ENCODE results near the gene LBH. TPM values are rescaled to one million over a fixed set of nuclear protein-coding genes. Genes with fewer than 3 reads are reported as not detected.

Gene LBH
- total and polyA plus RNA-seq, 2 experiments from 2014 or later = 54.1 to 75.9 TPM

DNA sequence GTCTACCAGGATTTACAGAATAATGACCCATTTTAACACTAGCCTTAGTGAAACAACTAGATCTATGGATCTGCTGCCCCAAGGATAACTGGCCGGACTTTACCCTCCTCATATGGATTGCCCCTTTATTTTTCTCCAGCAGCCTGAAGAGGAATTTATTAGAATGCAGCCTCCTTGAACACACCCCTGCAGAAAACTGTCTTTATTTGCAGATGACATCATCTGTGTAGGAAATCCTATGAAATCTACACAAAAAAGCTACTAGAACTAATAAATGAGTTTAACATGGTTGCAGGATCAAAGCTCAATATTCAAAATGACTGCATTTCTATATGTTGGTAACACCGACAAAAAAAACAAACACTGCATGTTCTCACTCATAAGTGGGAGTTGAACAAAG is 29.6 kb downstream of the LBH start:
- Histone ChIP-seq H3K4me2 (no peak overlapping the region), H3K36me3 (replicated peaks; ENCODE audit: insufficient read depth, low read depth) (no peaks in the 10 kb centered on the region), H3K4me1 (ENCODE audit: insufficient read depth) (peaks cover 4% of the 10 kb centered on the region), H3K4me3 (no peak overlapping the region), H4K20me1 (ENCODE audit: insufficient read depth, poor library complexity, severe bottlenecking) (no peaks in the 10 kb centered on the region), H3K9me2 (replicated peaks; ENCODE audit: insufficient read depth) (no peaks in the 10 kb centered on the region), H2AFZ (no peak overlapping the region), H3K79me2 (peaks cover 5% of the 10 kb centered on the region), H3K9me3 (ENCODE audit: low read depth) (no peaks in the 10 kb centered on the region), H3K27ac (no peak overlapping the region), H3K27me3 (no peaks in the 10 kb centered on the region)
- DNase-seq (ENCODE audit: low spot score) = no peak
- TF ChIP-seq, protein P1, sequence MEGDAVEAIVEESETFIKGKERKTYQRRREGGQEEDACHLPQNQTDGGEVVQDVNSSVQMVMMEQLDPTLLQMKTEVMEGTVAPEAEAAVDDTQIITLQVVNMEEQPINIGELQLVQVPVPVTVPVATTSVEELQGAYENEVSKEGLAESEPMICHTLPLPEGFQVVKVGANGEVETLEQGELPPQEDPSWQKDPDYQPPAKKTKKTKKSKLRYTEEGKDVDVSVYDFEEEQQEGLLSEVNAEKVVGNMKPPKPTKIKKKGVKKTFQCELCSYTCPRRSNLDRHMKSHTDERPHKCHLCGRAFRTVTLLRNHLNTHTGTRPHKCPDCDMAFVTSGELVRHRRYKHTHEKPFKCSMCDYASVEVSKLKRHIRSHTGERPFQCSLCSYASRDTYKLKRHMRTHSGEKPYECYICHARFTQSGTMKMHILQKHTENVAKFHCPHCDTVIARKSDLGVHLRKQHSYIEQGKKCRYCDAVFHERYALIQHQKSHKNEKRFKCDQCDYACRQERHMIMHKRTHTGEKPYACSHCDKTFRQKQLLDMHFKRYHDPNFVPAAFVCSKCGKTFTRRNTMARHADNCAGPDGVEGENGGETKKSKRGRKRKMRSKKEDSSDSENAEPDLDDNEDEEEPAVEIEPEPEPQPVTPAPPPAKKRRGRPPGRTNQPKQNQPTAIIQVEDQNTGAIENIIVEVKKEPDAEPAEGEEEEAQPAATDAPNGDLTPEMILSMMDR (IDR thresholded peaks at IDR 0.05; ENCODE audit: poor library complexity) = no peak
- TF ChIP-seq EZH2phosphoT487 (IDR thresholded peaks at IDR 0.05; ENCODE audit: low read depth, severe bottlenecking, unreplicated experiment) (no peak), EZH2 (IDR thresholded peaks at IDR 0.05; ENCODE audit: borderline replicate concordance) (no peak)
- WGBS (ENCODE audit: low lambda C conversion rate, missing lambda C conversion rate) = 81% methylated on average over 2 of the region's 2 CpGs

GRCh38 chr2:30261695-30262211 is 30.4 kb downstream of the LBH start:
- Histone ChIP-seq H2AFZ (no peak overlapping the region), H3K9me2 (replicated peaks; ENCODE audit: insufficient read depth) (no peaks in the 10 kb centered on the region), H3K4me1 (ENCODE audit: insufficient read depth) (no peaks in the 10 kb centered on the region), H3K4me2 (no peak overlapping the region), H3K4me3 (no peak overlapping the region), H3K27me3 (no peaks in the 10 kb centered on the region), H4K20me1 (ENCODE audit: insufficient read depth, poor library complexity, severe bottlenecking) (no peaks in the 10 kb centered on the region), H3K36me3 (replicated peaks; ENCODE audit: insufficient read depth, low read depth) (no peaks in the 10 kb centered on the region), H3K9me3 (ENCODE audit: low read depth) (no peaks in the 10 kb centered on the region), H3K79me2 (peaks cover 4% of the 10 kb centered on the region), H3K27ac (no peak overlapping the region)
- no peak for TF ChIP-seq EZH2phosphoT487 (IDR thresholded peaks at IDR 0.05; ENCODE audit: low read depth, severe bottlenecking, unreplicated experiment)
- TF ChIP-seq, protein P1 (IDR thresholded peaks at IDR 0.05; ENCODE audit: poor library complexity) = no peak
- TF ChIP-seq EZH2 (IDR thresholded peaks at IDR 0.05; ENCODE audit: borderline replicate concordance) = no peak
- DNase-seq (ENCODE audit: low spot score) = no peak

GRCh38 chr2:30262716-30263309 is 31.5 kb downstream of the LBH start:
- no peaks in the 10 kb centered on the region for H4K20me1 ChIP-seq (ENCODE audit: insufficient read depth, poor library complexity, severe bottlenecking)
- no peak for DNase-seq (ENCODE audit: low spot score)
- no peak overlapping the region for H2AFZ ChIP-seq
- H3K79me2 ChIP-seq = no peaks in the 10 kb centered on the region
- H3K4me3 ChIP-seq = no peak overlapping the region
- H3K4me2 ChIP-seq = no peak overlapping the region
- no peaks in the 10 kb centered on the region for H3K4me1 ChIP-seq (ENCODE audit: insufficient read depth)
- WGBS (ENCODE audit: low lambda C conversion rate, missing lambda C conversion rate) = 98% methylated on average over 5 of the region's 5 CpGs
- H3K27me3 ChIP-seq = no peaks in the 10 kb centered on the region
- H3K9me3 ChIP-seq (ENCODE audit: low read depth) = no peaks in the 10 kb centered on the region
- TF ChIP-seq, protein P1 (IDR thresholded peaks at IDR 0.05; ENCODE audit: poor library complexity) = no peak
- TF ChIP-seq EZH2 (IDR thresholded peaks at IDR 0.05; ENCODE audit: borderline replicate concordance) (no peak), EZH2phosphoT487 (IDR thresholded peaks at IDR 0.05; ENCODE audit: low read depth, severe bottlenecking, unreplicated experiment) (no peak)
- H3K27ac ChIP-seq = no peak overlapping the region
- no peaks in the 10 kb centered on the region for H3K36me3 ChIP-seq (replicated peaks; ENCODE audit: insufficient read depth, low read depth)
- H3K9me2 ChIP-seq (replicated peaks; ENCODE audit: insufficient read depth) = no peaks in the 10 kb centered on the region
